ENCODE results near the gene FBLN2.

DNA sequence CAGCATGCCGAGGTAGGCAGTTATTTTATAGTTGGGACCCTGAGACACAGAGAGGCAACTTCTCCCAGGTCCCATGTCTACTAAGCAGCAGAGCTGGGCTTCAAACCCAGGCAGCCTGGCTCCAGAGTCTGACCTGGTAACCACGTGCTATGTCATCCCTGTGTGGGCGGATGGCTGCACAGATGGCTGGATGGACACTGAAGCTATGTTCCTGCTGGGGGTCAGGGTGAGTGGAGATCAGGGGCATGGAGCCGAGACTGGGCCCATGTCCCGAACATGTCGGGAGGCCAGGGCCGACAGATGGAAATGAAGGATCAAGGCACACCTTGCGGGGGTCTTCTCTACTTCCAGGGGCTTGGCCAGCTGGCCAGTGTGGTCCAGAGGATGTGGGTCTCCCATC is 9.3 kb upstream of the FBLN2 start:
- no peak for TF ChIP-seq POLR2A (IDR thresholded peaks at IDR 0.05)
- TF ChIP-seq, protein P1, sequence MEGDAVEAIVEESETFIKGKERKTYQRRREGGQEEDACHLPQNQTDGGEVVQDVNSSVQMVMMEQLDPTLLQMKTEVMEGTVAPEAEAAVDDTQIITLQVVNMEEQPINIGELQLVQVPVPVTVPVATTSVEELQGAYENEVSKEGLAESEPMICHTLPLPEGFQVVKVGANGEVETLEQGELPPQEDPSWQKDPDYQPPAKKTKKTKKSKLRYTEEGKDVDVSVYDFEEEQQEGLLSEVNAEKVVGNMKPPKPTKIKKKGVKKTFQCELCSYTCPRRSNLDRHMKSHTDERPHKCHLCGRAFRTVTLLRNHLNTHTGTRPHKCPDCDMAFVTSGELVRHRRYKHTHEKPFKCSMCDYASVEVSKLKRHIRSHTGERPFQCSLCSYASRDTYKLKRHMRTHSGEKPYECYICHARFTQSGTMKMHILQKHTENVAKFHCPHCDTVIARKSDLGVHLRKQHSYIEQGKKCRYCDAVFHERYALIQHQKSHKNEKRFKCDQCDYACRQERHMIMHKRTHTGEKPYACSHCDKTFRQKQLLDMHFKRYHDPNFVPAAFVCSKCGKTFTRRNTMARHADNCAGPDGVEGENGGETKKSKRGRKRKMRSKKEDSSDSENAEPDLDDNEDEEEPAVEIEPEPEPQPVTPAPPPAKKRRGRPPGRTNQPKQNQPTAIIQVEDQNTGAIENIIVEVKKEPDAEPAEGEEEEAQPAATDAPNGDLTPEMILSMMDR (IDR thresholded peaks at IDR 0.05), result no peak

Data from Peyer's patch (tissue), 4 donors.